Type B pancreatic cell (in vitro differentiated cells): ENCODE data around the gene KCNH8. TPM values are rescaled to one million over a fixed set of nuclear protein-coding genes. Genes with fewer than 3 reads are reported as not detected.
A peak's percentile ranks its signal among the peaks of the same experiment; 100 is the strongest.
"Not testable (repeated sequence)": the region's sequence is repeated elsewhere in the genome, so short reads cannot be mapped to it uniquely, and the experiment has no call there.

Experiments
- DNase-seq: peaks from one replicate; pipeline ENCODE4 v3.0.0; 2021; ENCODE audit warnings: mixed read lengths; ENCODE audit not compliant: unreplicated experiment; ENCODE audit errors: extremely low spot score
- H3K27ac Mint-ChIP-seq: 2 replicates; pipeline ENCODE4 v1.8.0; 2021; ENCODE audit warnings: mild to moderate bottlenecking, mixed read lengths
- H3K27me3 Mint-ChIP-seq: 2 replicates; pipeline ENCODE4 v1.8.0; 2021; ENCODE audit warnings: mixed read lengths
- H3K36me3 Mint-ChIP-seq: 2 replicates; pipeline ENCODE4 v1.8.0; 2021; ENCODE audit warnings: mixed read lengths
- H3K4me1 Mint-ChIP-seq: one replicate; pipeline ENCODE4 v1.8.0; 2021; ENCODE audit warnings: mixed read lengths; ENCODE audit not compliant: unreplicated experiment
- H3K4me3 Mint-ChIP-seq: 2 replicates; pipeline ENCODE4 v1.8.0; 2021; ENCODE audit warnings: mild to moderate bottlenecking, mixed read lengths
- H3K9me3 Mint-ChIP-seq: 2 replicates; pipeline ENCODE4 v1.8.0; 2021; ENCODE audit warnings: mixed read lengths
- total RNA-seq: library from RNA; stranded (reverse); gene quantifications from 2 replicates; pipeline ENCODE4 v1.2.1, GENCODE V29; 2021; ENCODE audit warnings: low replicate concordance
- TF ChIP-seq, protein P1 (sequence below): fragments of 200-600 bp; sonication (generic); conservative IDR thresholded peaks from 2 replicates; pipeline ENCODE4 v1.5.0; 2021; ENCODE audit warnings: antibody characterized with exemption, mild to moderate bottlenecking

The KCNH8 gene
- total RNA-seq, 1 donor from 2014 or later: 1.2 TPM

- TF ChIP-seq, protein P1, sequence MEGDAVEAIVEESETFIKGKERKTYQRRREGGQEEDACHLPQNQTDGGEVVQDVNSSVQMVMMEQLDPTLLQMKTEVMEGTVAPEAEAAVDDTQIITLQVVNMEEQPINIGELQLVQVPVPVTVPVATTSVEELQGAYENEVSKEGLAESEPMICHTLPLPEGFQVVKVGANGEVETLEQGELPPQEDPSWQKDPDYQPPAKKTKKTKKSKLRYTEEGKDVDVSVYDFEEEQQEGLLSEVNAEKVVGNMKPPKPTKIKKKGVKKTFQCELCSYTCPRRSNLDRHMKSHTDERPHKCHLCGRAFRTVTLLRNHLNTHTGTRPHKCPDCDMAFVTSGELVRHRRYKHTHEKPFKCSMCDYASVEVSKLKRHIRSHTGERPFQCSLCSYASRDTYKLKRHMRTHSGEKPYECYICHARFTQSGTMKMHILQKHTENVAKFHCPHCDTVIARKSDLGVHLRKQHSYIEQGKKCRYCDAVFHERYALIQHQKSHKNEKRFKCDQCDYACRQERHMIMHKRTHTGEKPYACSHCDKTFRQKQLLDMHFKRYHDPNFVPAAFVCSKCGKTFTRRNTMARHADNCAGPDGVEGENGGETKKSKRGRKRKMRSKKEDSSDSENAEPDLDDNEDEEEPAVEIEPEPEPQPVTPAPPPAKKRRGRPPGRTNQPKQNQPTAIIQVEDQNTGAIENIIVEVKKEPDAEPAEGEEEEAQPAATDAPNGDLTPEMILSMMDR: no peak
- H3K4me1 Mint-ChIP-seq: no peaks in the 10 kb centered on the region
- peak overlapping the region; percentile 10 for H3K4me3 Mint-ChIP-seq
- no peak for DNase-seq
- no peaks in the 10 kb centered on the region for H3K36me3 Mint-ChIP-seq
- no peaks in the 10 kb centered on the region for H3K9me3 Mint-ChIP-seq
- H3K27ac Mint-ChIP-seq: peak overlapping the region; percentile 7
- H3K27me3 Mint-ChIP-seq: no peaks in the 10 kb centered on the region
Measured at GRCh38 chr3:19221081-19221480, 72.8 kb downstream of the KCNH8 start.

DNA sequence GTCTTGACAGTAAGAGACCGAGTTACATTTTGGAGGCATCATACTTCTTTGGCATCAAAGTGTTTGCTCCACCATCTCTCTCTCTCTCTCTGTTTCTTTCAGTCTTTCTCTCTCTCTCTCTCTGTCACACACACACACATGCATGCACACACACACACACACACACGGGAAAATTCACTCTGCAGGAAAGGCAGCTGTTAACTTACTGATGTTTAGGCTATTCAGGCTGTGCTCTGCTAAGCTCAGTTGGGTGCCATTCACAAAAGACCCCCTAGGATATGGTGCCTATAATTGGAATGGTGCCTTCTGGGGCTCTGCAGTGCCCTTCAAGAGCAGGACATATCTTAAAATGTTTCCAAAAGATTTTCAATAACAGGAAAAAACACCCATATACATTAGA is 78.2 kb downstream of the KCNH8 start:
- Mint-ChIP-seq H3K9me3 (no peaks in the 10 kb centered on the region), H3K4me1 (no peaks in the 10 kb centered on the region), H3K4me3 (no peak overlapping the region), H3K27ac (no peak overlapping the region), H3K27me3 (no peaks in the 10 kb centered on the region), H3K36me3 (no peaks in the 10 kb centered on the region)
- TF ChIP-seq, protein P1: no peak
- DNase-seq: no peak

GRCh38 chr3:19228167-19228566 is 79.9 kb downstream of the KCNH8 start:
- no peaks in the 10 kb centered on the region for H3K36me3 Mint-ChIP-seq
- no peak for DNase-seq
- H3K27me3 Mint-ChIP-seq: no peaks in the 10 kb centered on the region
- no peaks in the 10 kb centered on the region for H3K4me1 Mint-ChIP-seq
- no peaks in the 10 kb centered on the region for H3K9me3 Mint-ChIP-seq
- H3K27ac Mint-ChIP-seq: no peak overlapping the region
- no peak overlapping the region for H3K4me3 Mint-ChIP-seq
- TF ChIP-seq, protein P1: no peak

- Mint-ChIP-seq H3K27ac (no peak overlapping the region), H3K9me3 (no peaks in the 10 kb centered on the region), H3K27me3 (no peaks in the 10 kb centered on the region), H3K4me3 (no peak overlapping the region), H3K4me1 (no peaks in the 10 kb centered on the region), H3K36me3 (no peaks in the 10 kb centered on the region)
- TF ChIP-seq, protein P1: no peak
- no peak for DNase-seq
Measured at GRCh38 chr3:19229086-19229485, 80.8 kb downstream of the KCNH8 start.

- not testable (repeated sequence) for H3K27me3 Mint-ChIP-seq, H3K36me3 Mint-ChIP-seq, H3K27ac Mint-ChIP-seq, DNase-seq, H3K4me1 Mint-ChIP-seq, H3K4me3 Mint-ChIP-seq, H3K9me3 Mint-ChIP-seq
Measured at GRCh38 chr3:19229881-19230280, 81.6 kb downstream of the KCNH8 start.

GRCh38 chr3:19231792-19232461 is 83.6 kb downstream of the KCNH8 start:
- H3K36me3 Mint-ChIP-seq: peaks cover 3% of the 10 kb centered on the region
- H3K27ac Mint-ChIP-seq: no peak overlapping the region
- H3K27me3 Mint-ChIP-seq: no peaks in the 10 kb centered on the region
- no peaks in the 10 kb centered on the region for H3K4me1 Mint-ChIP-seq
- TF ChIP-seq, protein P1: no peak
- no peaks in the 10 kb centered on the region for H3K9me3 Mint-ChIP-seq
- H3K4me3 Mint-ChIP-seq: no peak overlapping the region
- no peak for DNase-seq
